ENCODE measurements around the gene MYCN.

- TF ChIP-seq CTCF (IDR thresholded peaks at IDR 0.05) (no peak), POLR2AphosphoS5 (IDR thresholded peaks at IDR 0.05) (no peak), EP300 (IDR thresholded peaks at IDR 0.05) (no peak)
Observed at GRCh38 chr2:15981646-15982045, 41.3 kb downstream of the MYCN start.
